Retinal pigment epithelial cell (primary cell): ENCODE measurements around the gene SSRP1.

ENCODE experiments used
- DNase-seq: peaks from one replicate; pipeline ENCODE4 v3.0.0-alpha.2; 2010; ENCODE audit warnings: low read depth
- H3K4me3 ChIP-seq: 2 replicates; pipeline ENCODE4 v1.5.1; 2011; ENCODE audit warnings: mild to moderate bottlenecking, low read length, control low read depth, moderate library complexity
- TF ChIP-seq, protein P1 (sequence below): conservative IDR thresholded peaks from 2 replicates; pipeline ENCODE4 v1.5.1; 2011; ENCODE audit warnings: low read depth, low read length, control low read depth, inconsistent platforms

The SSRP1 gene

DNA sequence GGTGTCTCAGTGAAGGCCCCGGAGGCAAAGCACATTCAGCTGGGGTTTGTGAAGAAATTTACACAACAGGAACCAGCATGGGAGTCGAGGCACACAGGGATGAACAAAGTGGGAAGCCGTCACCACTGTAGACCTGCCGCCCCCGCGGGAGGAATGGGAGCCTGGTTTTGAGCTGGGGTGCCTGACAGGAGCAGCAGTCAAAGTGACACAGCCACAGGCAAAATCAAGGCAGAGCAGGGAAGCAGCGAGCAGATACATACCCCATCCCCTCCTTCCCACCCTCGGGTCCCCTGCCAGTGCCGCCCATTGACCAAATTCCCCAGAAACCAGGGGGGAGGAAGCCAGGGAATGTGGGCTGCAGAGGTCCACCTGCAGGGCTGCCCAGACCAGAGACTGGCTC lies 23.3 kb upstream of the SSRP1 start:
- no peak overlapping the region for H3K4me3 ChIP-seq
- no peak for DNase-seq
- TF ChIP-seq, protein P1, sequence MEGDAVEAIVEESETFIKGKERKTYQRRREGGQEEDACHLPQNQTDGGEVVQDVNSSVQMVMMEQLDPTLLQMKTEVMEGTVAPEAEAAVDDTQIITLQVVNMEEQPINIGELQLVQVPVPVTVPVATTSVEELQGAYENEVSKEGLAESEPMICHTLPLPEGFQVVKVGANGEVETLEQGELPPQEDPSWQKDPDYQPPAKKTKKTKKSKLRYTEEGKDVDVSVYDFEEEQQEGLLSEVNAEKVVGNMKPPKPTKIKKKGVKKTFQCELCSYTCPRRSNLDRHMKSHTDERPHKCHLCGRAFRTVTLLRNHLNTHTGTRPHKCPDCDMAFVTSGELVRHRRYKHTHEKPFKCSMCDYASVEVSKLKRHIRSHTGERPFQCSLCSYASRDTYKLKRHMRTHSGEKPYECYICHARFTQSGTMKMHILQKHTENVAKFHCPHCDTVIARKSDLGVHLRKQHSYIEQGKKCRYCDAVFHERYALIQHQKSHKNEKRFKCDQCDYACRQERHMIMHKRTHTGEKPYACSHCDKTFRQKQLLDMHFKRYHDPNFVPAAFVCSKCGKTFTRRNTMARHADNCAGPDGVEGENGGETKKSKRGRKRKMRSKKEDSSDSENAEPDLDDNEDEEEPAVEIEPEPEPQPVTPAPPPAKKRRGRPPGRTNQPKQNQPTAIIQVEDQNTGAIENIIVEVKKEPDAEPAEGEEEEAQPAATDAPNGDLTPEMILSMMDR: no peak

DNA sequence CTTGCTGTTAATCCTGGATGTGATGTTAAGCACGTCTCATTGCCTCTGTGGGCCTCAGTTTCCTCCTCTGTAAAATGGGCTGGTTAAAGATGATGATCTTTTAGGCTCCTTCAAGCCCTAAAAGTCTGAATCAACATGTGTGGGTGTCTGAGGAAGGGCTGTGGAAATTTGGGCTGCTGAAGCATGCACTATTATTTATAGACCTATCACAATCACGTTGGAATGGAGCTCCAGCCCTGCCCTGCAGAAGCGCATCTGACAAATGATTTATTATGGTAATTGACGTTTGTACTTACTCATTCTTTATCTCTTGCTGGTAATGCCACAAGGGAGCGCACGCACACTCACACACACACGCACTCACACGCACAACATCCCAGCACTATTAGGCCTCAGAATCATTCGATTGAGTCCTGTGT lies 22.9 kb upstream of the SSRP1 start:
- TF ChIP-seq, protein P1: no peak
- DNase-seq: no peak
- no peak overlapping the region for H3K4me3 ChIP-seq

DNA sequence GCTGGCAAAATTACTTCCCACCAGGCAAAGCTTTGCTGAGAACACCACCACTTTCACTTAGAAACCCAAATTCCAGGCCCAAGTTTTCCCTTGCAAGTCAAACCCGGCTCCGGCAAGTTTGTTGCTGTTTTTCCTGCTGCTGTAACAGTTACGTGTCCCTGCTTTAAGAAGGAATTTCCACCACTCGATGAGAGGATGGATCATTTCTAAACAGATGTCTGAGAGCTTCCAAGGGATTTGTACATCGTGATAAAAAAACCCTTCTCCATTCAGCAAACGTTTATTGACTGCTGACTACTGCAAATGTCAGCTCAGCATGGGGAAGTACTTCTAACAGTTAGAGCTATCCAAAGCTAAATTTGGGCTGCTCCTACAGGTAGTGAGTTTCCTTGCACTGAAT lies 22.2 kb upstream of the SSRP1 start:
- TF ChIP-seq, protein P1: no peak
- H3K4me3 ChIP-seq: no peak overlapping the region
- no peak for DNase-seq

DNA sequence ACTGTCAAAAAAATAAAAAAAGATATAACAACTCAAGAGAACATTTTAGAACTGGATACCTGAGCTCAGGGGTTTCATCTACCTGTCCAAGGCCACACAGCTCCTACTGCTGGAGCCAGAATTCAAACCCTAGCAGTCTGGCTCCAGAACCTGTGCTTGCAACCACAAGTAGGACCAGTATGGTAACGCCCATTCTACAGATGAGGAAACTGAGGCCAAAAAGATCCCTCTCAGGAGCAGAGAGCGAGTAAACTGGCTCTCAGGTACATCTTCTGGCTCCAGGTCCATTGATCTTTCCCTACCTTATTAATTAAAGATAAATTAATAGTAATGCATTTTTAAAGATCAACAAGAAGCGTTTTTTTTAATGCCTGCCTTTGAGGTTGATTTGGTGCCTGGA lies 21.6 kb upstream of the SSRP1 start:
- TF ChIP-seq, protein P1: no peak
- no peak overlapping the region for H3K4me3 ChIP-seq
- DNase-seq: no peak

DNA sequence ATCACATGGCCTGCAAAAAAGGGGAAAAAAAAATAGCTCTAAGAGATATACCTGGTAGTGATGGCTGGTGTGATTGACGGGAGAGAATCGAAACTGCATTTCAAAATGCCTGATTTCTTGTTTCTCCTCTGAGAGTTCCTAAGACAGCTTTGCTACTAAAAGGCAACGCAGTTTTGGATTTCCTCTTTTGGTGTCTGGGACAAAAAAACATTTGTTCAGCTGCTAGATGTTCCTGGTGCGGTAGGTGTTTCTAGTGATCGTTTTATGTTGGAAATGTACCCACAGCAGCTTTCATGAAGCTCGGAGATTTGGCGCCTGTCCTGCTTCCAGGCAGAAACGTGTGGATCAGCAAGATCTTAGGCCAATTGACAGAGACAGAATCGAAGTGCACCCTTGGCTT lies 20.6 kb upstream of the SSRP1 start:
- DNase-seq: no peak
- TF ChIP-seq, protein P1: no peak
- H3K4me3 ChIP-seq: no peak overlapping the region

DNA sequence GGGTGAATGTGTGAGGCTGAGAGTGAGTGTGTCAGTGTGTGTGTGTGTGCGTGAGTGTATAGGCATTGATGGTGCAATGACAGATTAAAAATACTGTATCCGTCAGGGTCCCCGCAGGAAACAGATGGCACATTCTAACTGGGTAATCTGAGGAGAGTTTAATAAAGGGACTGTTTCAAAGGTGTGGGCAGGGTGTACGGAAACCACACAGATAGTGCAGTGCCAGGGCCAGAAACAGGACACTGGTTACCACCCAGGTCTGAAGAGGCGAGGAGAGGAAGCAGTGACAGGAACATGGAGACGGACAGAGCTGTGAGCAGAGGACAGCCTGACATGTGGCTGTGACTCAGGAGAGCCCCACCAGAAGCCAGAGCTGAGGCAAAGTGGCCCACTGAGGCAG lies 19.0 kb upstream of the SSRP1 start:
- DNase-seq: no peak
- H3K4me3 ChIP-seq: no peak overlapping the region
- TF ChIP-seq, protein P1: no peak

DNA sequence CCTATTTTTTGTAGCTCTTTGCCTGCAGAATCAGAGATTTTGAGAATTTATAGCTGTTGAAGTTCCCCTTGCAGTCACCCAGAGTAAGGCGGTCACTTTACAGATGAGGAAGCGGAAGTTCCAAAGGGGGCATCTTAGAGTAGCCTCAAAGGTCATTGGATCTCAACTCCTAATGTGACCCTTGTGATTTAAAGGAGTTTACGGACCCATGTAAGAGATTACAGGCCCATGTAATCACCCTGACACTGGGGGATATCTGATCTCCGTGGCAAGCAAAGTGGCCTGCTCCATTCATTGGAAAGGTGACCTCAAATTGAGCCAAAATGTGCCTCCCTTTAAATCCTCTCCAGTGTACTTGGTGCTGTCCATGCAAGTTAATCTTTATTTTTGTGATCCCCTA lies 18.2 kb upstream of the SSRP1 start:
- no peak for DNase-seq
- TF ChIP-seq, protein P1: no peak
- no peak overlapping the region for H3K4me3 ChIP-seq
